NOMO-1 treated with DMSO at 0.1 percent for 48 hours (cell line): ENCODE data around the gene TMEM80.

ENCODE experiments used
- DNase-seq: peaks from one replicate; lab custom pipeline; 2025; ENCODE audit not compliant: unreplicated experiment; lab: John Stamatoyannopoulos, UW

Gene TMEM80

DNA sequence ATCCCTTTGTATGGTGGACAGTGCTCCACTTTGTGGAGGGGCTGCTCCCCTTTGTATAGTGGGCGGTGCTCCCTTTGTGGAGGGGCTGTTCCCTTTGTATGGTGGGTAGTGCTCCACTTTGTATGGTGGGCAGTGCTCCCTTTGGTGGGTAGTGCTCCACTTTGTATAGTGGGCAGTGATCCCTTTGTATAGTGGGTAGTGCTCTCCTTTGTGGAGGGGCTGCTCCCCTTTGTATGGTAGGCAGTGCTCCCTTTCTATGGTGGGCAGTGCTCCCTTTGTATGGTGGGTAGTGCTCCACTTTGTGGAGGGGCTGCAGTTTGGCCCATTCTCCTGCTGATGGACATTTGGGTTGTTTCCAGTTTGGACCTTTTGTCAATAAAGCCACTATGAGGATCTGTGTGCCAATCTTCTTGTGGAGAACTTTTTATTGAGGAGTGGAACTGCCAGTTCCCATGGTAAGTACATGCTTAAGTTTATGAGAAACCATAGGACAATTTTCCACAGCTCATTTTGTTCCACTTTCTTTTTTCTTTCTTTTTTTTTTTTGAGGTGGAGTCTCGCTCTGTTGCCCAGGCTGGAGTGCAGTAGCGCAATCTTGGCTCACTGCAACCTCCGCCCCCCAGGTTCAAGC is 47.1 kb downstream of the TMEM80 start:
- no peak for DNase-seq

DNA sequence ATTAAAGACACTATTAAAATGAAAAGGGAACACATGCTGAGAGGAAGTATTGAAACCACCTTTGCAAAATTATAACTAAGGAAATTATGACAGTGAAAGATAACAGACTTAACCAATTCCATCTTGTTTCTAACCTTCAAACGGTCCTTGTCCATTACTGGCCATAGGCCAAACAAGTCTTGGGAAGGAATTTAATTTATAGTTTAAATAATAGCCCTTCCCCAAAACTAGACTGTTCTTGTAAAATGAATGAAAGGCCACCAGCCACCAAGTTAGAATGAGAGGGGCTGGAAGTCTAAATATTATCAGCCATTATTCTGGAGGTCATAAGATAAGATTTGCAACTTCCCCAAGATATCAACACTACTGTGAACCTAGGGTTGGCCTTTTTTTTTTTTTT is 49.8 kb downstream of the TMEM80 start:
- no peak for DNase-seq

GRCh38 chr11:746289-747157 is 50.9 kb downstream of the TMEM80 start:
- DNase-seq: peak; percentile 23

GRCh38 chr11:747158-748006 is 51.8 kb downstream of the TMEM80 start, which contains the start of gene TALDO1:
TALDO1 (plus strand) TSS chr11:747464; CDS start chr11:747482, 18 bp downstream.
- DNase-seq: peak; percentile 92

- peak; percentile 46 for DNase-seq
These were observed 52.4 kb downstream of the TMEM80 start for GRCh38 chr11:748007-748359.

DNA sequence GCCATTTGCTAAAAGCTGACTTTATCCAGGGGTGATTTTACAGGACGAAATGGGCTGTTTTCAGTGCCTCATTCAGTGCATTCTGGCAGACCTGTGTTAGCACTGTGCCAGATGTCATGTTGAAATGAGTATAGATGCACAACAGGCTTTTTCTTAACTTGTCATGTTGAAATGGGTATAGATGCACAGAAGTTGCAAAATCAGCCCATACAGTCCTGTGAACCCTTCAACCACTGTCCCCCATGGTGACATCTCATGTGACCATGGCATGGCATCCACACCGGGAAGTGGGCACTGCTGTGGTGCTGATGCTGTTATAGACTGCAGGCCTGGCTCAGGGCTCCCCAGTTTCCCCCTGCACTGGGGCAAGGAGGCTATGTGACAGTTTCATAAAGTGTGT is 54.1 kb downstream of the TMEM80 start:
- no peak for DNase-seq
